ENCODE results near the gene MAFB.
A peak's percentile ranks its signal among the peaks of the same experiment; 100 is the strongest.

The MAFB gene

DNA sequence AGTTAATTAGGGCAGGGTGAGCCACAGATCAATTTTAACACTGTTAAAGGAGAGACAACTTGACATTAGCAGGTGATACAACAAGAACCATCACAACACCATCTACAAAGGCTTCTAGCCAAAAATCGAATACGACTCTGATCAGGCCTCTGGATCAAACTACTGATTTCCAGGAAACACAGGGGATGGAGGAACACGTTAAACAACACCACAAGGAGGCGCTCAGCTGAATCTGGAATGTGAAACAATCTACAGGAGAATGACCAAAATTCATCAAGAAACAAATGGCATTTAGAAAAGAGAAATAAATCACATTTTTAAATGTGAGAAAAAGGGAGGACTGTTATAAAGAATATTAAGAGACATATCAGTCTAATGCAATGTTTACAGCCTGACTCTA lies 13.5 kb upstream of the MAFB start:
- DNase-seq: no peak

- no peak for DNase-seq
Observed at GRCh38 chr20:40698744-40699143, 9.7 kb upstream of the MAFB start.

DNA sequence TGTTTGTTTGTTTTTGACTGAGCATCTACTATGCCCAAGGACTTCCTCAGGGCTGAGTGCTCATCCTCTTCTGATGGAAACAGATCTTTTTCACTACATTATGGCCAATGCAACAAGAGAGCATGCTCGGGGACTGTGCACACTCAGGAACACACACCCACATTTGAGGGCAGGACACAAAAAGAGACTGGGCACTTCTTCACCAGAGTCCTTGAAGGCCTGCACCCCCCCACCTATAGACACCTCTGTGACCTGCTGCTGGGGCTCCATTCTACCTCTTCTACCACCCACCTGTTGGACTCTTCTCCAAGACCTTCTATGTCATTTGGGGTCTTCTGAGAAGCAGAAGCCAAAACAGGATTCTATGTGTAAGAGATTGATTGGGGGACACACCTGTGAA lies 9.2 kb upstream of the MAFB start:
- no peak for DNase-seq

DNA sequence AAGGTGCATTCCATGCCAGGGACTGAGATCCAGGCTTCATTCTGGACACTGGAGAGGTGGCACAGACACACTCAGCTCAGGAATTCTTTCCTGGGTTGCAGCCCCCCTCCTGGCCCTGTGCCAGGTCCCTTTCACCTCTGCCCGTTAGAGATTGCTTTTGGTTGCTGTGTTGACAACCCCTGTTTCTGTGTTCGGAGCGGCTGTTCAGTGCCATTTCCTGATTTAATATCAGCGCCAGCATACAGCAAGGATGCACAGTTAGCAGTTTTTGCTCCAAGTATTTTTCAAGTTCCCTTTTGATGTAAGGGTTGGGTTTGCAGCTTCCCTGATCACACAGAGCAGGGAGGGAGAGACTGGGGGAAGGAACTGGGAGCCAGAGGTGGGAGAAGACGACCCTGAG lies 8.5 kb upstream of the MAFB start:
- no peak for DNase-seq

GRCh38 chr20:40695214-40695613 lies 6.2 kb upstream of the MAFB start:
- no peak for DNase-seq

DNA sequence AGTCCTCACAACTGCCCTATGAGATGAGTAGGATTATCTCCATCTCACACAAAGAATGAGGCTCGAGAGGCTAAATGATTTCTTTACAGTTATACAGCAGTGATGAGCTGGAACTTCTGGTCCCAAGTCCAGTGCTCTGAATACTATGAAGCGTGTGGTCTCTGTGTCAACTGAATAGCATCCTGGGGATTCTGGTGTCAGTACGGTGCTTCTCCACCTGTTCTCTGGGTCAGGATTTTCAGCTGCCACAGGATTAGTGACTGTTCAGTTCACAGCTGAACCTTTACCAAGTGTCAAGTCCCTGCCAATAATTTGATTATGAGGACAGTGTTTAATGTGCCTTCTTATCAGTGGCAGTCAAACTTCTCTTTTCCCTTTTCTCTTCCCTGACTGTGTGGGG lies 5.2 kb upstream of the MAFB start:
- no peak for DNase-seq

DNA sequence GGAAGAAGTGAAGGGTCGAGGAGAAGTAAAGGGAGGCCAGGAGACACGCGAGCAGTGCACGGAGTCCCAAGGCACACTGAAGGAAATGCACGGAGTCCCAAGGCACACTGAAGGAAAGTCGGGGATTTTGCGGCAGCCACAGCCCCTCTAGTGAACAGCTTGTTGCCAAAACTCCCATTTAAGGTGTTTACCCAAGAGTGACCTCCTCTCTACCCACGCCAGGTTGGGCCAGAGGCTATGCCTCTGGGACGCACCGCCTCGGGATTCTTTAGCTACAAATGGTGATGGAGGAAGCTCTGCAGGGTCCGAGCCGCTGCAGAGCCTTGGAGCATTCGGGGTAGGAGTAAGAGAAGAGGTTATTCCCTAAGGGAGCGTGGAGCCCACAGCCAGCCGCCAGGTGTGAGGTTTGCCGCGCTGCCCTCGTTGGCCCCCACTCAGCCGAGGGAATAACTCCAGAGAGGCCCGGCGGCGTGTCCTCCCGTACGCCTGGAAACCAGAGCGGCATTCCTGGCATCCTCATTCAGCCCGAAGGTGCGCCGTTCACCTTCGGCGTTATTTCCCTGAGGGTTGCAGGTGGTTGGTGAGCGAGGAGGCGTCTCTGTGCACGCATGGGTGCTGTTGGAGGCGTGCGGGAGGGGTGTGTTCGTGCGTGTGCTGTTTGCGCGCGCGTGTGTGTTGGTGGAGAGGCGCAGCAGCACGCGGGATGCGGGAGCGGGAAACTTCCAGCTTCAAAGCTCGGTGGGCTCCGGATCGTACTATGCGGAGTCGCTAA lies 3.4 kb upstream of the MAFB start:
- no peak for DNase-seq

GRCh38 chr20:40691566-40692239 lies 2.7 kb upstream of the MAFB start:
- no peak for DNase-seq

- no peak for DNase-seq
Observed at GRCh38 chr20:40690836-40691565, 2.0 kb upstream of the MAFB start.

DNA sequence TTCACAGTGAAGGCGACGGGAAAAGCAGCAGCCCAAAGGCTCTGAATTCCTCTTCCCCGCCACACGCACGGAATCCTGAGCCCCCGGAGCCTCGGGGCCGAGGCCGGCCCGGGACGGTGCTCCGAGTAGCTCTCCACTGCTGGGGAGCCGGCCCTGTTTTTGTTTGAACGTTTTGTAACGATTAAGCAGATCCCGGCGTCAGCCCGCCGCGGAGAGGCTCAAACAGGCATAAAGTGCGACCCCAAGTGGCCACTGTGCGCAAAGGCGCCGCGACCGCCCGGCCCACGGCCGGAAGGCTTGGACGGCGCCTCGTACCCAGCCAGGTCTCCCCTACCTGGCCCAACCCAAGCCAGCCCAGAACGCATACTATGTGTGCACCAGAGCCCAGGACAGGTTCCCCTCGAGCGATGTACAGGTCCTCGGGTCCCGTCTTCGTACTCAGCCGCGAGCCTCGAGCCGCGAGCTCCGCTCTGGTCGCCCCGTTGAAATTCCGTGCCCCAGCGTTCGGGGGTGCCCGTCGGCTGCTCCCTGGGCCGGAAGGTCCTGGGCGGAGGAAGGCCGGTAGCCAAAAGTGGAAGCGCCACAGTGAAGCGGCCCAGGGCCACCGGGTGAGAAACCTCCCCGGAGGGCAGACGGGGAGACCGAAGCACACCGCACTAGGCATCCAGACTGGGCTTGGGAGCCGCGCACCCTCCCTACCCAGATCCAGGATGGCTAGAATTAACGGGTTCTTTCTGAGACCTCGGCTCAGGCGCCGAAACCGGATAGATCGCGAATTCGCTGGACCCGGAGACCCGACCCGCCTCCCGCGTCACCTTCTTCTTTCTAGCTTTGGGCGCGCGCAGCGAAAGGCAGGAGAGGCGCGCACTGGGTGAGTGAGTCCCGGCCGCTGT lies 1.2 kb upstream of the MAFB start:
- peak; percentile 57 for DNase-seq

DNA sequence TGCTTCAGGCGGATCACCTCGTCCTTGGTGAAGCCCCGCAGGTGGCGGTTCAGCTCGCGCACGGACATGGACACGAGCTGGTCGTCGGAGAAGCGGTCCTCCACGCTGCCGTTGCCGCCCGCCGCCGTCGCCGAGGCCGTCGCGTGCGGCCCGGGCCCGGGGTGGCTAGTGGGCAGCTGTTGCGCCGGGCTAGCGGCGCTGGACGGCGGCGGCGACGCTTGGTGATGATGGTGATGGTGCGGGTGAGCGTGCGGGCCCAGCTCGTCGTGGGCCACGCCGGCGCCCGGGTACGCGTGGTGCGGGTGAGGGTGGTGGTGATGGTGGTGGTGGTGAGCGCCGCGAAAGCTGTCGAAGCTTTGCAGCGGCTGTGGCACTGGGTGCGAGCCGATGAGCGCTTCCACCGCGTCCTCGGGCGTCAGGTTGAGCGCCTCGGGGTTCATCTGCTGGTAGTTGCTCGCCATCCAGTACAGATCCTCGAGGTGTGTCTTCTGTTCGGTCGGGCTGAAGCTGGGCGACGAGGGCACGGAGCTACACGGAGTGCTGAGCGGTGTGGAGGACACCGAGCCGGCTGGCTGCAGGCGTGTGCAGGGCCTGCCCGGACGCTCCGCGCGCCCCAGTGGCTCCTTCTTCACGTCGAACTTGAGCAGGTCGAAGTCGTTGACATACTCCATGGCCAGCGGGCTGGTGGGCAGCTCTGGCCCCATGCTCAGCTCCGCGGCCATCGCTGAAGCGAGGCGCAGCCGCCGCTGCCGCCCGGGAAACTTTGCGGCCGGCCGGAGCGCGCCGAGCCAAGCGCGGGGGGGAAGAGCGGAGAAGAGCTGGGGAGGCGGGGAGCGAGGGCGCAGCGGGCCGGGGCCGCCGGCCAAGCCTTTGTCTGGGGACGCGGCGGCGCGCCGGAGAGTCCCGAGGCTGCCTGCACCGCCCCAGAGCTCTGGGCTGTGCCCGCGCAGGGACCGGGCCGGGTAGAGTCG lies 622 bp downstream of the MAFB start:
- DNase-seq: no peak

GRCh38 chr20:40687384-40688128 lies 1.5 kb downstream of the MAFB start:
- no peak for DNase-seq

DNA sequence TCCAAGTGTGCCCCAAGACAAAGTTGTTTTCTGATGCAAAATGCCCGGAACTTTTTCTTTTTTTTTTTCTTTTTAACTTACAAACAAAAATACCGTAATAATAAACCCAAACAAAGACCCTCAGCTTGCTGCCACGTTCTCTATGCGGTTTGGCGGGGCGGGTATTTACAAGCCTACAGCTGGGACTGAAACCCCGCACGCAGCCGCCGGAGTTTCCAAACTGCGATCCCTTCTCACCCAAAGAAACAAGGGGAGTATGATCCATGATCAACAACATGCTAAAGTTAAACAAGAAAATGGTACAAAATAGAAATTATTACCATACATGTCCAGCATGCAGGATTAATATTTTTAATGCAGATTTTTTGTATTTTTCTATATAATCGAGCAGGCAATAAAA lies 2.1 kb downstream of the MAFB start:
- DNase-seq: no peak

- DNase-seq: no peak
Observed at GRCh38 chr20:40686434-40686882, 2.6 kb downstream of the MAFB start.

GRCh38 chr20:40685349-40685748 lies 3.7 kb downstream of the MAFB start:
- DNase-seq: no peak

GRCh38 chr20:40683894-40684268 lies 5.2 kb downstream of the MAFB start:
- no peak for DNase-seq

DNA sequence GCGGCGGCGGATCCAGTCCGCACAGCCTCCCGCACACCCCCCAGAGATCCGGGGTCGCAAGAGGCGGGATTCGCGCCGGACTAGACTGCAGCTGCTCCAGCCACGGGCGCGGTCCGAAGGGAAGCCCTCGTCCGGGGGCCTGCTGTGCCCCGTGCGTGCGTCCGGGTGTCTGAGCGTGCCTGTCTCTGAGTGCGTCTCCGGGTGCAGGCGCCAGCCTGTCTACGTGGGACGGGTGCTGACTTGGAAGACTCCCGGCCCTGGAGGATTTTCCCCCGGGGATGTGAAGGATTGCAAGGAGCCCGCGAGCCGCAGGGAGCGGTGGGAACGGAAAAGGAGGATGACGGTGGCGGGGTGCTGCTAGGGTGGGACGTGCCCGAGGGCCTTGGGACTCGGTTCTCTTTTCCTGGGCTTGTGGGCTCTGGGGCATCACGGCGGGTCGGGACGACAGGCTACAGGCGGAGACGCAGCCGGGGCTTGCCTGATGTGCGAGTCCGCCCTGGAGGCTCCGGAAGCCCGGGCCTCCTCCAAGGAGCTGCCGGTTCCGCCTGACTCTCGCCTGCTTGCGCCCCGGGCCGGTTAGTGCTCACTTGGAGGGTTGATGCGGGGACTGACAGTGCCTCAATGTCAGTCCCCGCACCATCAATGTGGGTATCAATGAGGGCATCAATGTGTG lies 5.7 kb downstream of the MAFB start:
- DNase-seq: no peak

- DNase-seq: no peak
Observed at GRCh38 chr20:40682104-40682981, 6.7 kb downstream of the MAFB start.

DNA sequence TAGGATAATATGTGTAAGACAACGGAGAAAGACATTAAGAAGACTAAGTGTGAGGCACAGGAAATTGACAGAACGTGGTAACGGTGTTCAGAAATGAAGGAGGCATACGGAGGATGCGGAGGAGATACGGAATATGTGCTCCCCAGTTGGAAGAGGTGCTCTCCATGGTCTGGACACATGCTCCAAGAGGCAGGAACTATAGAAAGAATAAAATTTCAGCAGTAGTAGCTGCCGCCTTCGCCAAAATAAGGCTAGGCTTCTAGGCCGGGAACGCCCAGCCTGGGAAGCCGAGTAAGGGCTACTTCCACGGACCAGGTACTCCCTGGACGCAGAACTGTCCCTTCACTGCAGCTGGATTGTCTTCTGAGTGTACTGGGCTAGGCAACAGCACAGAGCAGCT lies 7.4 kb downstream of the MAFB start:
- DNase-seq: no peak
